ENCODE data around the gene CBY3. TPM values are rescaled to one million over a fixed set of nuclear protein-coding genes. Genes with fewer than 3 reads are reported as not detected.
A peak's percentile ranks its signal among the peaks of the same experiment; 100 is the strongest.

The CBY3 gene
- total and polyA plus RNA-seq, 2 of the 13 experiments (the other 11 are each of a cell fraction or from before 2014, with no cell fraction given): not detected

GRCh38 chr5:179680014-179680779, 637 bp downstream of the CBY3 start (continued):
- TF ChIP-seq ZNF33A (CRISPR knock-in tag; IDR thresholded peaks at IDR 0.05; ENCODE audit: borderline replicate concordance) (no peak), MYPOP (CRISPR knock-in tag; IDR thresholded peaks at IDR 0.05) (peak; percentile 84), HOXA7 (CRISPR knock-in tag; IDR thresholded peaks at IDR 0.05) (no peak), ZNF687 (CRISPR knock-in tag; IDR thresholded peaks at IDR 0.05) (no peak), SAFB2 (CRISPR knock-in tag; IDR thresholded peaks at IDR 0.05; ENCODE audit: borderline replicate concordance, low read depth) (no peak), MTA3 (CRISPR knock-in tag; IDR thresholded peaks at IDR 0.05) (no peak), BATF2 (CRISPR knock-in tag; IDR thresholded peaks at IDR 0.05) (no peak), ZNF414 (CRISPR knock-in tag; IDR thresholded peaks at IDR 0.05) (no peak; the same call in 1 of the 2 replicates), ARID3A (IDR thresholded peaks at IDR 0.05; ENCODE audit: low read depth, low read length) (peak; percentile 72), ZNF7 (CRISPR knock-in tag; IDR thresholded peaks at IDR 0.05) (no peak), RELA (CRISPR knock-in tag; IDR thresholded peaks at IDR 0.05) (no peak), MLX (CRISPR knock-in tag; IDR thresholded peaks at IDR 0.05) (peak; percentile 73), ATRX (CRISPR knock-in tag; IDR thresholded peaks at IDR 0.05; ENCODE audit: borderline replicate concordance) (no peak), ZSCAN30 (CRISPR knock-in tag; IDR thresholded peaks at IDR 0.05) (no peak), ZNF20 (CRISPR knock-in tag; IDR thresholded peaks at IDR 0.05) (no peak), MXD1 (CRISPR knock-in tag; IDR thresholded peaks at IDR 0.05) (no peak), ZSCAN12 (CRISPR knock-in tag; IDR thresholded peaks at IDR 0.05) (no peak), ZNF790 (CRISPR knock-in tag; IDR thresholded peaks at IDR 0.05; ENCODE audit: borderline replicate concordance) (no peak)

Data from HepG2 (cell line).